Raji (cell line): ENCODE measurements around the gene SCYGR6.

ENCODE experiments used
- POLR2A ChIP-seq: IDR thresholded peaks from 2 replicates; pipeline ENCODE4 v1.6.1; 2011; ENCODE audit warnings: low read depth, low read length, control low read depth; ENCODE audit not compliant: insufficient read depth

The SCYGR6 gene

GRCh38 chr2:227724394-227725039, at the start of gene SCYGR6:
Gene SCYGR6 (minus strand): TSS chr2:227724757. CDS start chr2:227724757, 0 bp downstream.
- TF ChIP-seq POLR2A = no peak

GRCh38 chr2:227774011-227774624, 49.6 kb upstream of the SCYGR6 start:
- TF ChIP-seq POLR2A = no peak

- TF ChIP-seq POLR2A = no peak
Measured at GRCh38 chr2:227772932-227773331, 48.4 kb upstream of the SCYGR6 start.

DNA sequence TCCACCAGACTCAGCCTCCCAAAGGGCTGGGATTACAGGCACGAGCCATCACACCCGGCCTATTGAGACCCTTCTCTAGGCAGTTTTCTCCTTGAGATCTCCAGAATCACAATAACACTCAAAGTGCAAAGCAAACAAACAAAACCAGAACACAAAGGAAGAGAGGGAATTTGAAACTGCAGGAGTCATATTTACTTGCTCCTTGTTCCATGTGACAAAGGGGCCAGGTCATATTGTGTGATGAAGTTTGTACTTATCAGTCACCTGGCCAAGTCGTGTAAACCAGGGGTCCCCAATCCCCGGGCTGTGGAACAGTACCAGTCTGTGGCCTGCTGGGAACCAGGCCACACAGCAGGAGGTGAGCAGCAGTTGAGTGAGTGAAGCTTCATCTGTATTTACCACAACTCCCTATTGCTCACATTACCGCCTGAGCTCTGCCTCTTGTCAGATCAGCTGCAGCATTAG, 47.7 kb upstream of the SCYGR6 start:
- TF ChIP-seq POLR2A = no peak

- no peak for TF ChIP-seq POLR2A
Measured at GRCh38 chr2:227767830-227768229, 43.3 kb upstream of the SCYGR6 start.

- no peak for TF ChIP-seq POLR2A
Measured at GRCh38 chr2:227766373-227766883, 41.9 kb upstream of the SCYGR6 start.

DNA sequence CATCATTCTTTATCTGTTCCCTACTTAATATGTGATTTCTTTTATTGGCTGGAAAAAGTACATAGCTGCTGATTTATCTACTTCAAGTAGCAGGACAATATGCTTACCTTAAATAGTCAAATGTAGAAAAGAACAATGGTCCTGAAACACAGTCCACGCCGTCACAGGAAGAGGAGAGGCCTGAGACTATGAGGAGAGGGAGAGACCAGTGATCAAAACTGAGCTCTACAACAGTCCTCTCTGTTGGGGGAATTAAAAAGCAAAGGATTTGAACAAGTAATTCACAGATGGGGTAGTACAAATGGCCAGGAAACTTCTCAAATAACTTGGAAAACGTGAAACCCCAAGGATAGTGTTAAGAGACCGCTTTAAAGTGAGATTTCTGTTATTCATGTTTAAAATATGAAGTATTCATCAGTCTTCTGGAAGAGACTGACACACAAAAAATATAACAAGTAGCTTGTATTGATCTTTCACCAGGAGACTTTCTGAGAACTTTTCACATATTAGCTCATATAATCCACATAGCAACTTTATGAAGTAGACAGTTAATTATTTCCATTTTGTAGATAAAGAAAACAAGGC, 41.3 kb upstream of the SCYGR6 start:
- TF ChIP-seq POLR2A = no peak

DNA sequence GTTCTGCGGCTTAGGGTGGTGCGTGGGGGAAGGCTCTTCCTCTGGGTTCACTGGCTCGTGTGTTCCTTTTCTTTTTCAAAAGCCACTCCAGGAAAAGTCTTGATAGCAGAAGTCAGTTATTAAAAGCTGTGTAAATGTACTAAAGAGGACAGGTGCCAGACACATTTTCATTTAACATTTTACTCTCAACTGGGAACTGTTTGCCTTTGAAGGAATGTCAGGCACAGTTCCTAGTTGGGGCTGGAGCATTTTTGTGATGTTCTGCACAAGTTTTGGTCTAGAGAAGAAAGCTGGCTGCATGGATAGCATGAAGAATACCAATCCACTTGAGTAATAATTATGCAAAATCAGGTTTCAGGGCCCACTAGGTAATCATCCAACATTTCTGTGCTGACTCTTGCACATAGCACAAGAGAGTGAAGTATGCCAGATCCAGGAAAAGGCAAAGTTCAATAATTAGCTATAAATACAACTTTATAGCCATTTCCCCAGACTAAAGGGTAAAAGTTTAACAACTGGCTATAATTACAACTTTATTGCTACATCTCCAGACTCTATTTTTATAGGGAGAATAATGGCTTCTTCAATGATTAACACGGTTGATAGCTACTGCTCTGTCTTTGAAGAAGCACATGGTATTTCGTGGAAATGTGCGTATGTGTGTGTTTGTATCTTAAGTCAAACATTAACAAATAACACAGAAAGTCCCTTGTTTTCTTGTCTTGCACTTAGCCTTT, 37.4 kb upstream of the SCYGR6 start:
- TF ChIP-seq POLR2A = no peak

DNA sequence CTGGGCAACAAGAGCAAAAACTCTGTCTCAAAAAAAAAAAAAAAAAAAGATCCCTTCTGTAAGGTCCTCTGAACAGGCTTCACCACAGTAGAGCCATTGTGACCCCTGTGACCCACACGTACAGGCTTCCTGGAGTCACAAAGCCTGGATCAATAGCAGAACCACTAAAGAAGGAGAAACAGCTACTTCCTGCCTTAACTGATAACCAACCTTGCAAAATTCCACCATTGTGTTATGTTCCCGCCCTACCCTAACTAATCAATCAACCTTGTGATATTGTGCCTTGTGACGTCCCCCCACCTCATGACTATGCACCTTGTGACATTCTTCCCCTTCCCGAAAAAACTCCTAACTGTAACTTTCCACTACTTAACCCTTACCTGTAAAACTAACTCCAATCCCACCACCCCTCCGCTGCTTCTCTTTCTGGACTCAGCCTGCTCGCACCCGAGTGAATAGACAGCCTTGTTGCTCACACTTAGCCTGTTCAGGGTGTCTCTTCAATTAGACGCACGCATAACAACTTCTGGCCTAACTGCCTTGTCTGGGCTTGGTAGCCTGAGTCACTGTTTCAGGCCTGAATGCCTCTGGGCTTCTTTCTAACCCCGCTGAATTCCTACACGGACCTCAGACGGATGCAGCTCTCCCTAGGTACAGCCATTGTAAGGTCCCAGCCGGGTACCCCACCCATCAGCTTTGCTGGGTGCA, 35.0 kb upstream of the SCYGR6 start:
- no peak for TF ChIP-seq POLR2A

GRCh38 chr2:227748079-227748478, 23.5 kb upstream of the SCYGR6 start:
- no peak for TF ChIP-seq POLR2A

DNA sequence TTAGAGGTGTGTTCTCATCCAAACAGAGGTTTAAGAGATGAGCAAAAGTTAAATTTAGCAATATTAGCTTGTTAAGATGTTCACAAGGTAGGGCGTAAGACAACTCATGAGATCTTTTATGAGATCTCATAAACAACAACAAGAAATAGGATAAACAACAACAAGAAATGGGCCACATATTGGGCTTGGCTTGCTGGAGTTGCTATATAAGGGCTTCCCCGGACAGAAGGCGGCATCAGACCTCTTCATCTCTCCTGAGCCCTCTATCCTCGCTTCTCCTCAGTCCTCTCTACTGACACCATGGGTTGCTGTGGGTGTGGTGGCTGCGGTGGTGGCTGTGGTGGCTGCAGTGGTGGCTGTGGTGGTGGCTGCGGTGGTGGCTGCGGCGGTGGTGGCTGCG, 21.0 kb upstream of the SCYGR6 start, which contains the start of gene SCYGR8:
Gene SCYGR8 (plus strand): TSS at position 301 of the 400 bp plus-strand sequence. CDS start 0 bp downstream, at position 301.
- no peak for TF ChIP-seq POLR2A

- TF ChIP-seq POLR2A = no peak
Measured at GRCh38 chr2:227739351-227739750, 14.8 kb upstream of the SCYGR6 start.

- no peak for TF ChIP-seq POLR2A
Measured at GRCh38 chr2:227728035-227728434, 3.5 kb upstream of the SCYGR6 start, which contains the start of gene SCYGR7. Gene SCYGR7 (plus strand): TSS chr2:227728335. CDS start chr2:227728335, 0 bp downstream.

- TF ChIP-seq POLR2A = no peak
Measured at GRCh38 chr2:227720680-227721079, 3.9 kb downstream of the SCYGR6 start.
